ENCODE data around the gene SDC3. TPM values are rescaled to one million over a fixed set of nuclear protein-coding genes. Genes with fewer than 3 reads are reported as not detected.

The SDC3 gene
- polyA plus RNA-seq, 1 donor = 51.8 TPM

- Histone ChIP-seq H3K27me3 (ENCODE audit: control insufficient read depth, insufficient read depth, low read length) (no peaks in the 10 kb centered on the region), H3K9me3 (ENCODE audit: control insufficient read depth, low read depth, low read length) (no peaks in the 10 kb centered on the region), H3K27ac (ENCODE audit: low read length) (no peak overlapping the region), H3K4me1 (ENCODE audit: control insufficient read depth, insufficient read depth, low read length) (peaks cover 4% of the 10 kb centered on the region), H3K4me3 (ENCODE audit: low read length) (no peak overlapping the region), H3K36me3 (ENCODE audit: control insufficient read depth, insufficient read depth, low read length) (no peaks in the 10 kb centered on the region)
- DNase-seq = no peak
- WGBS (ENCODE audit: insufficient coverage, low lambda C conversion rate) = 90% methylated on average over 2 of the region's 14 CpGs
These were observed 25.7 kb downstream of the SDC3 start for GRCh38 chr1:30882678-30883388.

- no peaks in the 10 kb centered on the region for H3K9me3 ChIP-seq (ENCODE audit: control insufficient read depth, low read depth, low read length)
- no peaks in the 10 kb centered on the region for H3K27me3 ChIP-seq (ENCODE audit: control insufficient read depth, insufficient read depth, low read length)
- DNase-seq = no peak
- H3K36me3 ChIP-seq (ENCODE audit: control insufficient read depth, insufficient read depth, low read length) = peaks cover 3% of the 10 kb centered on the region
- H3K4me1 ChIP-seq (ENCODE audit: control insufficient read depth, insufficient read depth, low read length) = peaks cover 4% of the 10 kb centered on the region
- no peak overlapping the region for H3K4me3 ChIP-seq (ENCODE audit: low read length)
- 83% methylated on average over 1 of the region's 25 CpGs for WGBS (ENCODE audit: insufficient coverage, low lambda C conversion rate)
- no peak overlapping the region for H3K27ac ChIP-seq (ENCODE audit: low read length)
These were observed 27.0 kb downstream of the SDC3 start for GRCh38 chr1:30881319-30882181.

- Histone ChIP-seq H3K4me1 (ENCODE audit: control insufficient read depth, insufficient read depth, low read length) (peaks cover 4% of the 10 kb centered on the region), H3K9me3 (ENCODE audit: control insufficient read depth, low read depth, low read length) (no peaks in the 10 kb centered on the region), H3K4me3 (ENCODE audit: low read length) (no peak overlapping the region), H3K36me3 (ENCODE audit: control insufficient read depth, insufficient read depth, low read length) (peaks cover 8% of the 10 kb centered on the region), H3K27me3 (ENCODE audit: control insufficient read depth, insufficient read depth, low read length) (no peaks in the 10 kb centered on the region), H3K27ac (ENCODE audit: low read length) (no peak overlapping the region)
- no CpG with 5 or more reads among the region's 11 CpGs for WGBS (ENCODE audit: insufficient coverage, low lambda C conversion rate)
- DNase-seq = no peak
These were observed 27.8 kb downstream of the SDC3 start for GRCh38 chr1:30880678-30881318.

GRCh38 chr1:30879940-30880677 lies 28.4 kb downstream of the SDC3 start:
- no peak for DNase-seq
- Histone ChIP-seq H3K9me3 (ENCODE audit: control insufficient read depth, low read depth, low read length) (no peaks in the 10 kb centered on the region), H3K4me3 (ENCODE audit: low read length) (no peak overlapping the region), H3K27me3 (ENCODE audit: control insufficient read depth, insufficient read depth, low read length) (no peaks in the 10 kb centered on the region), H3K36me3 (ENCODE audit: control insufficient read depth, insufficient read depth, low read length) (peaks cover 10% of the 10 kb centered on the region), H3K4me1 (ENCODE audit: control insufficient read depth, insufficient read depth, low read length) (peaks cover 4% of the 10 kb centered on the region), H3K27ac (ENCODE audit: low read length) (no peak overlapping the region)
- no CpG with 5 or more reads among the region's 17 CpGs for WGBS (ENCODE audit: insufficient coverage, low lambda C conversion rate)

GRCh38 chr1:30879126-30879786 lies 29.3 kb downstream of the SDC3 start:
- peak in 1 of 2 donors; percentile 27 for DNase-seq
- H3K27me3 ChIP-seq (ENCODE audit: control insufficient read depth, insufficient read depth, low read length) = no peaks in the 10 kb centered on the region
- H3K4me3 ChIP-seq (ENCODE audit: low read length) = no peak overlapping the region
- H3K9me3 ChIP-seq (ENCODE audit: control insufficient read depth, low read depth, low read length) = peaks cover 1% of the 10 kb centered on the region
- peaks cover 18% of the 10 kb centered on the region for H3K36me3 ChIP-seq (ENCODE audit: control insufficient read depth, insufficient read depth, low read length)
- no CpG with 5 or more reads among the region's 4 CpGs for WGBS (ENCODE audit: insufficient coverage, low lambda C conversion rate)
- H3K4me1 ChIP-seq (ENCODE audit: control insufficient read depth, insufficient read depth, low read length) = peaks cover 4% of the 10 kb centered on the region
- no peak overlapping the region for H3K27ac ChIP-seq (ENCODE audit: low read length)

- no peaks in the 10 kb centered on the region for H3K27me3 ChIP-seq (ENCODE audit: control insufficient read depth, insufficient read depth, low read length)
- H3K9me3 ChIP-seq (ENCODE audit: control insufficient read depth, low read depth, low read length) = peaks cover 4% of the 10 kb centered on the region
- no peak for DNase-seq
- no peak overlapping the region for H3K27ac ChIP-seq (ENCODE audit: low read length)
- 100% methylated on average over 1 of the region's 13 CpGs for WGBS (ENCODE audit: insufficient coverage, low lambda C conversion rate)
- peaks cover 25% of the 10 kb centered on the region for H3K36me3 ChIP-seq (ENCODE audit: control insufficient read depth, insufficient read depth, low read length)
- peaks cover 4% of the 10 kb centered on the region for H3K4me1 ChIP-seq (ENCODE audit: control insufficient read depth, insufficient read depth, low read length)
- no peak overlapping the region for H3K4me3 ChIP-seq (ENCODE audit: low read length)
These were observed 30.0 kb downstream of the SDC3 start for GRCh38 chr1:30878559-30878958.

GRCh38 chr1:30878016-30878415 lies 30.5 kb downstream of the SDC3 start:
- peaks cover 8% of the 10 kb centered on the region for H3K9me3 ChIP-seq (ENCODE audit: control insufficient read depth, low read depth, low read length)
- no CpG with 5 or more reads among the region's 9 CpGs for WGBS (ENCODE audit: insufficient coverage, low lambda C conversion rate)
- peaks cover 31% of the 10 kb centered on the region for H3K36me3 ChIP-seq (ENCODE audit: control insufficient read depth, insufficient read depth, low read length)
- H3K4me1 ChIP-seq (ENCODE audit: control insufficient read depth, insufficient read depth, low read length) = peaks cover 4% of the 10 kb centered on the region
- DNase-seq = no peak
- H3K4me3 ChIP-seq (ENCODE audit: low read length) = no peak overlapping the region
- H3K27ac ChIP-seq (ENCODE audit: low read length) = no peak overlapping the region
- no peaks in the 10 kb centered on the region for H3K27me3 ChIP-seq (ENCODE audit: control insufficient read depth, insufficient read depth, low read length)

GRCh38 chr1:30877205-30877912 lies 31.2 kb downstream of the SDC3 start:
- 80% methylated on average over 1 of the region's 10 CpGs for WGBS (ENCODE audit: insufficient coverage, low lambda C conversion rate)
- Histone ChIP-seq H3K4me3 (ENCODE audit: low read length) (no peak overlapping the region), H3K9me3 (ENCODE audit: control insufficient read depth, low read depth, low read length) (peaks cover 15% of the 10 kb centered on the region), H3K27ac (ENCODE audit: low read length) (no peak overlapping the region), H3K27me3 (ENCODE audit: control insufficient read depth, insufficient read depth, low read length) (no peaks in the 10 kb centered on the region), H3K36me3 (ENCODE audit: control insufficient read depth, insufficient read depth, low read length) (peaks cover 37% of the 10 kb centered on the region), H3K4me1 (ENCODE audit: control insufficient read depth, insufficient read depth, low read length) (peaks cover 4% of the 10 kb centered on the region)
- peak in 1 of 2 donors; percentile 21 for DNase-seq

GRCh38 chr1:30876451-30877204 lies 31.9 kb downstream of the SDC3 start:
- no peak overlapping the region for H3K27ac ChIP-seq (ENCODE audit: low read length)
- H3K4me3 ChIP-seq (ENCODE audit: low read length) = no peak overlapping the region
- no peak for DNase-seq
- no CpG with 5 or more reads among the region's 25 CpGs for WGBS (ENCODE audit: insufficient coverage, low lambda C conversion rate)
- peaks cover 4% of the 10 kb centered on the region for H3K4me1 ChIP-seq (ENCODE audit: control insufficient read depth, insufficient read depth, low read length)
- H3K36me3 ChIP-seq (ENCODE audit: control insufficient read depth, insufficient read depth, low read length) = peaks cover 43% of the 10 kb centered on the region
- H3K27me3 ChIP-seq (ENCODE audit: control insufficient read depth, insufficient read depth, low read length) = no peaks in the 10 kb centered on the region
- H3K9me3 ChIP-seq (ENCODE audit: control insufficient read depth, low read depth, low read length) = peaks cover 19% of the 10 kb centered on the region
